PC-3 (cell line): Measurements from ENCODE around the gene GRK3.

Experiments
- CTCF ChIP-seq: fragments of 300-600 bp; sonication (generic); conservative IDR thresholded peaks from 2 replicates; pipeline ENCODE4 v1.5.1; 2017; ENCODE audit warnings: antibody characterized with exemption, low read depth, mild to moderate bottlenecking, low read length
- EZH2 ChIP-seq: fragments of 300-600 bp; sonication (generic); IDR thresholded peaks from one replicate; pipeline ENCODE4 v1.6.1; 2017; ENCODE audit warnings: antibody characterized with exemption, mild to moderate bottlenecking, low read length; ENCODE audit not compliant: unreplicated experiment

- no peak for TF ChIP-seq CTCF
- no peak for TF ChIP-seq EZH2
These were observed 190.2 kb downstream of the GRK3 start for GRCh38 chr22:25754527-25755202.
